ENCODE data around the gene RETREG3.

RETREG3 gene

GRCh38 chr17:42536048-42536371 lies 73.2 kb downstream of the RETREG3 start, which contains the start of gene NAGLU:
Gene NAGLU, plus strand, starts transcription at chr17:42536241. Its CDS starts 32 bp downstream, at chr17:42536273.
- Histone ChIP-seq H2BK5ac (ENCODE audit: low read depth, low read length, poor library complexity, severe bottlenecking) (peak within 1 kb of the TSS; percentile 92), H3K18ac (ENCODE audit: low read depth in 1 of 2, low read length in 2 of 2) (peak within 1 kb of the TSS; percentile 98 to 99), H4K8ac (ENCODE audit: low read length) (peak within 1 kb of the TSS; percentile 98), H3K4me2 (ENCODE audit: low read length, poor library complexity, severe bottlenecking) (peak within 1 kb of the TSS; percentile 88), H4K91ac (ENCODE audit: low read length) (peak within 1 kb of the TSS; percentile 100), H3K4me1 (ENCODE audit: control insufficient read depth, insufficient read depth, low read depth, low read length) (peaks cover 21% of the 10 kb centered on the region), H3K27ac (ENCODE audit: low read length, poor library complexity, severe bottlenecking) (peak within 1 kb of the TSS; percentile 73), H3K36me3 (ENCODE audit: control insufficient read depth in 1 of 2, insufficient read depth in 2 of 2, low read depth in 1 of 2, low read length in 2 of 2) (peaks cover 25 to 29% of the 10 kb centered on the region in 2 experiments), H2BK12ac (ENCODE audit: low read length in 2 of 2) (peak within 1 kb of the TSS; percentile 4 to 98), H3K79me1 (replicated peaks; ENCODE audit: low read length, poor library complexity, severe bottlenecking) (peaks cover 13% of the 10 kb centered on the region), H3K23ac (ENCODE audit: low read length in 2 of 2) (peak within 1 kb of the TSS in 1 of 2 experiments; percentile 99), H3K27me3 (ENCODE audit: control insufficient read depth in 1 of 2, insufficient read depth in 1 of 2, low read length in 2 of 2) (no peaks in the 10 kb centered on the region), H3K14ac (ENCODE audit: low read length in 2 of 2) (peak within 1 kb of the TSS in 1 of 2 experiments; percentile 100), H2BK15ac (ENCODE audit: low read depth, poor library complexity, severe bottlenecking) (peak within 1 kb of the TSS; percentile 98), H2BK120ac (ENCODE audit: low read depth, low read length) (peak within 1 kb of the TSS; percentile 98), H2AK5ac (ENCODE audit: low read length, severe bottlenecking) (peak within 1 kb of the TSS; percentile 60), H3K4ac (ENCODE audit: low read depth in 1 of 2, low read length in 2 of 2) (peak within 1 kb of the TSS; percentile 97 to 99), H3K4me3 (ENCODE audit: insufficient read depth in 1 of 2, low read depth in 1 of 2, low read length in 2 of 2) (peak within 1 kb of the TSS; percentile 76 to 95), H3K9me3 (ENCODE audit: control insufficient read depth, low read length) (no peaks in the 10 kb centered on the region), H3K9ac (ENCODE audit: low read length) (peak within 1 kb of the TSS; percentile 92), H2AFZ (ENCODE audit: low read depth, low read length) (peak within 1 kb of the TSS; percentile 53)
- DNase-seq: peak; percentile 92
- under 1% methylated on average over 22 of the region's 40 CpGs for WGBS

- H3K14ac ChIP-seq (ENCODE audit: low read length in 2 of 2): peak overlapping the region in 1 of 2 experiments; percentile 66
- 57% methylated on average over 26 of the region's 26 CpGs for WGBS
These were observed 73.8 kb downstream of the RETREG3 start for GRCh38 chr17:42535155-42536047.

GRCh38 chr17:42531455-42532354 lies 77.5 kb downstream of the RETREG3 start:
- H3K27me3 ChIP-seq (ENCODE audit: control insufficient read depth in 1 of 2, insufficient read depth in 1 of 2, low read length in 2 of 2): no peaks in the 10 kb centered on the region
- H3K9ac ChIP-seq (ENCODE audit: low read length): peak overlapping the region; percentile 80
- no peaks in the 10 kb centered on the region for H3K9me3 ChIP-seq (ENCODE audit: control insufficient read depth, low read length)
- no peak overlapping the region for H3K27ac ChIP-seq (ENCODE audit: low read length, poor library complexity, severe bottlenecking)
- peak overlapping the region; percentile 93 for H4K91ac ChIP-seq (ENCODE audit: low read length)
- no peak overlapping the region for H2BK5ac ChIP-seq (ENCODE audit: low read depth, low read length, poor library complexity, severe bottlenecking)
- peak overlapping the region in 1 of 2 experiments; percentile 35 for H3K14ac ChIP-seq (ENCODE audit: low read length in 2 of 2)
- H2AFZ ChIP-seq (ENCODE audit: low read depth, low read length): peak overlapping the region; percentile 49
- WGBS: 9% methylated on average over 57 of the region's 60 CpGs
- H3K79me1 ChIP-seq (replicated peaks; ENCODE audit: low read length, poor library complexity, severe bottlenecking): no peaks in the 10 kb centered on the region
- H2BK120ac ChIP-seq (ENCODE audit: low read depth, low read length): peak overlapping the region; percentile 73
- H3K4me3 ChIP-seq (ENCODE audit: insufficient read depth in 1 of 2, low read depth in 1 of 2, low read length in 2 of 2): peak overlapping the region; percentile 55 to 72
- H3K23ac ChIP-seq (ENCODE audit: low read length in 2 of 2): peak overlapping the region in 1 of 2 experiments; percentile 66
- H2AK5ac ChIP-seq (ENCODE audit: low read length, severe bottlenecking): no peak overlapping the region
- H2BK12ac ChIP-seq (ENCODE audit: low read length in 2 of 2): peak overlapping the region in 1 of 2 experiments; percentile 94
- peak overlapping the region; percentile 86 for H4K8ac ChIP-seq (ENCODE audit: low read length)
- H3K18ac ChIP-seq (ENCODE audit: low read depth in 1 of 2, low read length in 2 of 2): peak overlapping the region; percentile 88 to 97
- H3K4me1 ChIP-seq (ENCODE audit: control insufficient read depth, insufficient read depth, low read depth, low read length): peaks cover 11% of the 10 kb centered on the region
- peak overlapping the region; percentile 67 for H3K4me2 ChIP-seq (ENCODE audit: low read length, poor library complexity, severe bottlenecking)
- H3K36me3 ChIP-seq (ENCODE audit: control insufficient read depth in 1 of 2, insufficient read depth in 2 of 2, low read depth in 1 of 2, low read length in 2 of 2): no peaks in the 10 kb centered on the region
- peak; percentile 74 for DNase-seq
- H2BK15ac ChIP-seq (ENCODE audit: low read depth, poor library complexity, severe bottlenecking): no peak overlapping the region
- H3K4ac ChIP-seq (ENCODE audit: low read depth in 1 of 2, low read length in 2 of 2): peak overlapping the region; percentile 81 to 88

More at GRCh38 chr17:42535155-42536047, 73.8 kb downstream of the RETREG3 start:
- Histone ChIP-seq H4K91ac (ENCODE audit: low read length) (peak overlapping the region; percentile 71), H3K27me3 (ENCODE audit: control insufficient read depth in 1 of 2, insufficient read depth in 1 of 2, low read length in 2 of 2) (no peaks in the 10 kb centered on the region), H3K4me3 (ENCODE audit: insufficient read depth in 1 of 2, low read depth in 1 of 2, low read length in 2 of 2) (peak overlapping the region; percentile 54 to 95), H3K4ac (ENCODE audit: low read depth in 1 of 2, low read length in 2 of 2) (peak overlapping the region; percentile 79 to 99), H3K9me3 (ENCODE audit: control insufficient read depth, low read length) (no peaks in the 10 kb centered on the region), H2BK15ac (ENCODE audit: low read depth, poor library complexity, severe bottlenecking) (no peak overlapping the region), H2BK120ac (ENCODE audit: low read depth, low read length) (peak overlapping the region; percentile 36), H3K4me1 (ENCODE audit: control insufficient read depth, insufficient read depth, low read depth, low read length) (peaks cover 23% of the 10 kb centered on the region), H3K9ac (ENCODE audit: low read length) (peak overlapping the region; percentile 92), H3K79me1 (replicated peaks; ENCODE audit: low read length, poor library complexity, severe bottlenecking) (peaks cover 13% of the 10 kb centered on the region), H2AK5ac (ENCODE audit: low read length, severe bottlenecking) (peak overlapping the region; percentile 60), H3K4me2 (ENCODE audit: low read length, poor library complexity, severe bottlenecking) (peak overlapping the region; percentile 88), H2BK12ac (ENCODE audit: low read length in 2 of 2) (peak overlapping the region; percentile 4 to 98), H3K23ac (ENCODE audit: low read length in 2 of 2) (peak overlapping the region in 1 of 2 experiments; percentile 73), H2BK5ac (ENCODE audit: low read depth, low read length, poor library complexity, severe bottlenecking) (no peak overlapping the region), H3K18ac (ENCODE audit: low read depth in 1 of 2, low read length in 2 of 2) (peak overlapping the region; percentile 12 to 96), H2AFZ (ENCODE audit: low read depth, low read length) (peak overlapping the region; percentile 37), H4K8ac (ENCODE audit: low read length) (peak overlapping the region; percentile 53), H3K36me3 (ENCODE audit: control insufficient read depth in 1 of 2, insufficient read depth in 2 of 2, low read depth in 1 of 2, low read length in 2 of 2) (peaks cover 20 to 24% of the 10 kb centered on the region in 2 experiments), H3K27ac (ENCODE audit: low read length, poor library complexity, severe bottlenecking) (peak overlapping the region; percentile 31)
- no peak for DNase-seq

Measured in mesenchymal stem cell (in vitro differentiated cells and primary cell).